CD4-positive, alpha-beta T cell treated with Interferon alpha-2 for 1 hour (primary cell): ENCODE results near the gene TGFB2.

Experiments used
- DNase-seq, 2 donors: peaks; one replicate each; pipeline ENCODE4 v3.0.0-alpha.2; 2020 to 2022

TGFB2 gene

GRCh38 chr1:218430822-218431221 lies 85.7 kb downstream of the TGFB2 start:
- no peak for DNase-seq

GRCh38 chr1:218431476-218431875 lies 86.3 kb downstream of the TGFB2 start:
- no peak for DNase-seq

GRCh38 chr1:218433744-218434143 lies 88.6 kb downstream of the TGFB2 start:
- DNase-seq: no peak

GRCh38 chr1:218435528-218435927 lies 90.4 kb downstream of the TGFB2 start:
- DNase-seq: no peak

GRCh38 chr1:218436346-218436745 lies 91.2 kb downstream of the TGFB2 start:
- DNase-seq: no peak

GRCh38 chr1:218436997-218437396 lies 91.9 kb downstream of the TGFB2 start:
- DNase-seq: no peak

GRCh38 chr1:218439541-218440295 lies 94.6 kb downstream of the TGFB2 start:
- no peak for DNase-seq

- DNase-seq: no peak
Observed at GRCh38 chr1:218443255-218443654, 98.1 kb downstream of the TGFB2 start.

GRCh38 chr1:218444173-218444572 lies 99.0 kb downstream of the TGFB2 start:
- no peak for DNase-seq

- no peak for DNase-seq
Observed at GRCh38 chr1:218444588-218444987, 99.5 kb downstream of the TGFB2 start.

- DNase-seq: no peak
Observed at GRCh38 chr1:218447010-218447689, 102.0 kb downstream of the TGFB2 start.

GRCh38 chr1:218451415-218451814 lies 106.3 kb downstream of the TGFB2 start:
- DNase-seq: no peak

- DNase-seq: no peak
Observed at GRCh38 chr1:218454700-218455282, 109.7 kb downstream of the TGFB2 start.

- no peak for DNase-seq
Observed at GRCh38 chr1:218456444-218456843, 111.3 kb downstream of the TGFB2 start.

GRCh38 chr1:218459450-218459849 lies 114.3 kb downstream of the TGFB2 start:
- DNase-seq: no peak

GRCh38 chr1:218459878-218460711 lies 115.0 kb downstream of the TGFB2 start:
- DNase-seq: no peak

GRCh38 chr1:218461351-218461750 lies 116.2 kb downstream of the TGFB2 start:
- DNase-seq: no peak

GRCh38 chr1:218462116-218462515 lies 117.0 kb downstream of the TGFB2 start:
- no peak for DNase-seq

- DNase-seq: no peak
Observed at GRCh38 chr1:218462587-218462986, 117.5 kb downstream of the TGFB2 start.

- peak in 1 of 2 donors; percentile 13 for DNase-seq
Observed at GRCh38 chr1:218463194-218464156, 118.3 kb downstream of the TGFB2 start.

- no peak for DNase-seq
Observed at GRCh38 chr1:218464871-218465270, 119.7 kb downstream of the TGFB2 start.
